H9 (cell line): ENCODE data around the gene RBM33. TPM values are rescaled to one million over a fixed set of nuclear protein-coding genes. Genes with fewer than 3 reads are reported as not detected.
A peak's percentile ranks its signal among the peaks of the same experiment; 100 is the strongest.

Experiments
- DNase-seq: peaks from one replicate; pipeline ENCODE4 v3.0.0-alpha.2; 2017
- H2AFZ ChIP-seq: one replicate; pipeline ENCODE4 v1.6.1; 2013; ENCODE audit warnings: mild to moderate bottlenecking, low read length, control low read depth, moderate library complexity
- H2AK5ac ChIP-seq: 2 replicates; pipeline ENCODE4 v1.6.1; 2013; ENCODE audit warnings: low read length, control low read depth, mixed read lengths; ENCODE audit not compliant: insufficient read length
- H2BK120ac ChIP-seq: one replicate; pipeline ENCODE4 v1.6.1; 2013; ENCODE audit warnings: low read depth, mild to moderate bottlenecking, low read length, control low read depth, inconsistent platforms; ENCODE audit not compliant: poor library complexity, severe bottlenecking
- H2BK12ac ChIP-seq: 2 replicates; pipeline ENCODE4 v1.6.1; 2013; ENCODE audit warnings: low read length, control low read depth, mixed read lengths, low read depth; ENCODE audit not compliant: insufficient read length
- H2BK15ac ChIP-seq: 2 replicates; pipeline ENCODE4 v1.6.1; 2013; ENCODE audit warnings: low read depth, low read length, control low read depth
- H2BK20ac ChIP-seq: one replicate; pipeline ENCODE4 v1.6.1; 2013; ENCODE audit warnings: low read depth, mild to moderate bottlenecking, low read length, control low read depth, inconsistent platforms; ENCODE audit not compliant: poor library complexity, severe bottlenecking
- H2BK5ac ChIP-seq: 2 replicates; pipeline ENCODE4 v1.6.1; 2013; ENCODE audit warnings: low read length, control low read depth, mixed read lengths; ENCODE audit not compliant: insufficient read length
- H3K14ac ChIP-seq: 2 replicates; pipeline ENCODE4 v1.6.1; 2013; ENCODE audit warnings: low read length, control low read depth; ENCODE audit not compliant: insufficient read depth
- H3K18ac ChIP-seq: 2 replicates; pipeline ENCODE4 v1.6.1; 2013; ENCODE audit warnings: low read depth, mild to moderate bottlenecking, mixed read lengths, low read length, control low read depth; ENCODE audit not compliant: insufficient read length
- H3K23ac ChIP-seq: 2 replicates; pipeline ENCODE4 v1.6.1; 2013; ENCODE audit warnings: low read length, control low read depth, mixed read lengths, low read depth; ENCODE audit not compliant: insufficient read length
- H3K23me2 ChIP-seq: 2 replicates; pipeline ENCODE4 v1.6.1; 2013; ENCODE audit warnings: low read depth, mild to moderate bottlenecking, mixed read lengths, low read length, control low read depth; ENCODE audit not compliant: insufficient read length, poor library complexity, severe bottlenecking
- H3K27ac ChIP-seq: 2 replicates; pipeline ENCODE4 v1.5.1; 2013; ENCODE audit warnings: low read length, control low read depth, mixed read lengths, low read depth; ENCODE audit not compliant: insufficient read length
- H3K27me3 ChIP-seq: 2 replicates; pipeline ENCODE4 v1.6.1; 2013; ENCODE audit warnings: low read length, control low read depth, inconsistent platforms; ENCODE audit not compliant: insufficient read depth
- H3K4ac ChIP-seq: 2 replicates; pipeline ENCODE4 v1.6.1; 2013; ENCODE audit warnings: low read depth, mild to moderate bottlenecking, control low read depth, inconsistent platforms, low read length, moderate library complexity
- H3K4me1 ChIP-seq: 2 replicates; pipeline ENCODE4 v1.6.1; 2013; ENCODE audit warnings: low read length, control low read depth, inconsistent platforms; ENCODE audit not compliant: insufficient read depth
- H3K4me2 ChIP-seq: 2 replicates; pipeline ENCODE4 v1.6.1; 2013; ENCODE audit warnings: low read length, control low read depth, mixed read lengths; ENCODE audit not compliant: insufficient read length, insufficient read depth
- H3K56ac ChIP-seq: 2 replicates; pipeline ENCODE4 v1.6.1; 2013; ENCODE audit warnings: low read depth, mild to moderate bottlenecking, mixed read lengths, low read length, control low read depth; ENCODE audit not compliant: insufficient read length
- H3K79me1 ChIP-seq: 2 replicates; pipeline ENCODE4 v1.6.1; 2013; ENCODE audit warnings: low read depth, mild to moderate bottlenecking, moderate library complexity, low read length, control low read depth, inconsistent platforms; ENCODE audit not compliant: insufficient read depth, poor library complexity, severe bottlenecking
- H3K79me2 ChIP-seq: 2 replicates; pipeline ENCODE4 v1.6.1; 2013; ENCODE audit warnings: low read length, control low read depth, inconsistent platforms; ENCODE audit not compliant: insufficient read depth
- H3K9ac ChIP-seq: 2 replicates; pipeline ENCODE4 v1.6.1; 2013; ENCODE audit warnings: low read length, control low read depth, mixed read lengths; ENCODE audit not compliant: insufficient read length; ENCODE audit errors: extremely low read depth
- H3K9me3 ChIP-seq: one replicate; pipeline ENCODE4 v1.6.1; 2013; ENCODE audit warnings: low read depth, low read length, inconsistent platforms; ENCODE audit not compliant: control insufficient read depth
- H3T11ph ChIP-seq: one replicate; pipeline ENCODE4 v1.6.1; 2013; ENCODE audit warnings: mild to moderate bottlenecking, low read length, control low read depth, inconsistent platforms
- H4K20me1 ChIP-seq: one replicate; pipeline ENCODE4 v1.6.1; 2013; ENCODE audit not compliant: control insufficient read depth, insufficient read length, insufficient read depth
- H4K5ac ChIP-seq: 2 replicates; pipeline ENCODE4 v1.6.1; 2013; ENCODE audit warnings: low read depth, mild to moderate bottlenecking, mixed read lengths, low read length, control low read depth; ENCODE audit not compliant: insufficient read length
- H4K8ac ChIP-seq: replicated peaks from 2 replicates; pipeline ENCODE4 v1.6.1; 2013; ENCODE audit warnings: low read length, control low read depth, mixed read lengths, low read depth; ENCODE audit not compliant: insufficient read length
- H4K91ac ChIP-seq: 2 replicates; pipeline ENCODE4 v1.6.1; 2013; ENCODE audit warnings: low read depth, mild to moderate bottlenecking, moderate library complexity, mixed read lengths, low read length, control low read depth; ENCODE audit not compliant: insufficient read length
- H3K27ac Mint-ChIP-seq, 3 experiments: 2 replicates in 2 of 3; 3 replicates in 1 of 3; pipeline ENCODE4 v1.8.0; 2020 to 2021; ENCODE audit warnings: mixed read lengths in 3 of 3, mild to moderate bottlenecking in 1 of 3, moderate library complexity in 1 of 3
- H3K27me3 Mint-ChIP-seq: 2 replicates; pipeline ENCODE4 v1.8.0; 2021; ENCODE audit warnings: low read depth, mild to moderate bottlenecking, moderate library complexity, mixed read lengths
- H3K36me3 Mint-ChIP-seq, 3 experiments: 2 replicates in 2 of 3; 3 replicates in 1 of 3; pipeline ENCODE4 v1.8.0; 2020 to 2021; ENCODE audit warnings: low read depth in 3 of 3, mixed read lengths in 3 of 3; ENCODE audit not compliant: insufficient read depth in 1 of 3
- H3K4me1 Mint-ChIP-seq, 2 experiments: 2 replicates each; pipeline ENCODE4 v1.8.0; 2020; ENCODE audit warnings: mixed read lengths in 2 of 2
- H3K4me3 Mint-ChIP-seq, 2 experiments: 2 replicates in 1 of 2; 3 replicates in 1 of 2; pipeline ENCODE4 v1.8.0; 2020 to 2021; ENCODE audit warnings: mild to moderate bottlenecking in 2 of 2, mixed read lengths in 2 of 2, moderate library complexity in 1 of 2
- H3K9me3 Mint-ChIP-seq, 2 experiments: 2 replicates in 1 of 2; 3 replicates in 1 of 2; pipeline ENCODE4 v1.8.0; 2020; ENCODE audit warnings: mild to moderate bottlenecking in 2 of 2, mixed read lengths in 2 of 2, moderate library complexity in 1 of 2
- WGBS: extraction: QIAGEN DNeasy Blood & Tissue Kit; methylation state at CpG from one replicate; pipeline ENCODE4 v1.1.7; 2013; ENCODE audit warnings: missing lambda C conversion rate, low lambda C conversion rate, mixed read lengths; ENCODE audit not compliant: insufficient read length; ENCODE audit errors: extremely low coverage; 5-methylcytosine and 5-hydroxymethylcytosine counted together
- total RNA-seq: library from RNA; stranded (reverse); gene quantifications from 2 replicates; pipeline ENCODE4 v1.2.1, GENCODE V29; 2021
- TF ChIP-seq, protein P1 (sequence below): fragments of 200-600 bp; sonication (generic); conservative IDR thresholded peaks from 3 replicates; pipeline ENCODE4 v1.8.0; 2021; ENCODE audit warnings: antibody characterized with exemption, mild to moderate bottlenecking

The RBM33 gene
- total RNA-seq, 1 experiment from 2014 or later = 71.3 TPM

DNA sequence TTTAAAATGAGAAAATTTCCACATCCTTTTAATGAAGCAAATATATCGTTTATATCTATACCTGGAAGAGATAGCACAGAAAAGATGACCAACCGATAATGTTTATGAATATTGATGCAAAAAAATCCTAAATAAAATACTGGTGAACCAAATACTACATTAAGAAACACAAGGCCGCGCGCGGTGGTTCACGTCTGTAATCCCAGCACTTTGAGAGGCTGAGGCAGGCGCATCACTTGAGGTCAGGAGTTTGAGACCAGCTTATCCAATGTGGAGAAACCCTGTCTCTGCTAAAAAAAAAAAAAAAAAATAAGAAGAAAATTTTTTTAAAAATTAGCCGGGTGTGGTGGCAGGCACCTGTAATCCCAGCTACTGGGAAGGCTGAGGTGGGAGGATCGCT lies 142.0 kb downstream of the RBM33 start:
- no peak overlapping the region for H3K27ac ChIP-seq
- H3K18ac ChIP-seq = no peak overlapping the region
- H3K9me3 Mint-ChIP-seq = peaks cover 0 to under 1% of the 10 kb centered on the region in 2 experiments; a peak in 3 of 5 replicates
- no peak overlapping the region for H3K23ac ChIP-seq
- no peak overlapping the region for H3K4ac ChIP-seq
- H3T11ph ChIP-seq = no peak overlapping the region
- no peak overlapping the region for H4K5ac ChIP-seq
- WGBS = no CpG with 5 or more reads among the region's 10 CpGs
- H3K9ac ChIP-seq = no peak overlapping the region
- no peaks in the 10 kb centered on the region for H3K4me1 ChIP-seq
- H3K56ac ChIP-seq = no peak overlapping the region
- no peak overlapping the region for H2AK5ac ChIP-seq
- H3K9me3 ChIP-seq = no peaks in the 10 kb centered on the region
- no peak overlapping the region for H4K8ac ChIP-seq
- TF ChIP-seq, protein P1, sequence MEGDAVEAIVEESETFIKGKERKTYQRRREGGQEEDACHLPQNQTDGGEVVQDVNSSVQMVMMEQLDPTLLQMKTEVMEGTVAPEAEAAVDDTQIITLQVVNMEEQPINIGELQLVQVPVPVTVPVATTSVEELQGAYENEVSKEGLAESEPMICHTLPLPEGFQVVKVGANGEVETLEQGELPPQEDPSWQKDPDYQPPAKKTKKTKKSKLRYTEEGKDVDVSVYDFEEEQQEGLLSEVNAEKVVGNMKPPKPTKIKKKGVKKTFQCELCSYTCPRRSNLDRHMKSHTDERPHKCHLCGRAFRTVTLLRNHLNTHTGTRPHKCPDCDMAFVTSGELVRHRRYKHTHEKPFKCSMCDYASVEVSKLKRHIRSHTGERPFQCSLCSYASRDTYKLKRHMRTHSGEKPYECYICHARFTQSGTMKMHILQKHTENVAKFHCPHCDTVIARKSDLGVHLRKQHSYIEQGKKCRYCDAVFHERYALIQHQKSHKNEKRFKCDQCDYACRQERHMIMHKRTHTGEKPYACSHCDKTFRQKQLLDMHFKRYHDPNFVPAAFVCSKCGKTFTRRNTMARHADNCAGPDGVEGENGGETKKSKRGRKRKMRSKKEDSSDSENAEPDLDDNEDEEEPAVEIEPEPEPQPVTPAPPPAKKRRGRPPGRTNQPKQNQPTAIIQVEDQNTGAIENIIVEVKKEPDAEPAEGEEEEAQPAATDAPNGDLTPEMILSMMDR = no peak
- no peaks in the 10 kb centered on the region for H4K20me1 ChIP-seq
- H2AFZ ChIP-seq = no peak overlapping the region
- peak overlapping the region; percentile 52 to 78; a peak in 4 of 5 replicates for H3K4me3 Mint-ChIP-seq
- H3K27me3 Mint-ChIP-seq = peaks cover 35% of the 10 kb centered on the region
- H2BK12ac ChIP-seq = no peak overlapping the region
- DNase-seq = no peak
- no peak overlapping the region for H2BK5ac ChIP-seq
- H3K79me2 ChIP-seq = no peaks in the 10 kb centered on the region
- H3K14ac ChIP-seq = no peak overlapping the region
- no peak overlapping the region for H4K91ac ChIP-seq
- H3K4me1 Mint-ChIP-seq = peaks cover 12 to 14% of the 10 kb centered on the region in 2 experiments
- no peak overlapping the region for H3K27ac Mint-ChIP-seq
- H3K23me2 ChIP-seq = peaks cover 5% of the 10 kb centered on the region
- H3K79me1 ChIP-seq = no peaks in the 10 kb centered on the region
- H2BK15ac ChIP-seq = no peak overlapping the region
- no peak overlapping the region for H2BK120ac ChIP-seq
- peaks cover 1 to 14% (median 2%) of the 10 kb centered on the region in 3 experiments; a peak in 6 of 7 replicates for H3K36me3 Mint-ChIP-seq
- no peak overlapping the region for H2BK20ac ChIP-seq
- H3K4me2 ChIP-seq = peak overlapping the region; percentile 69
- no peaks in the 10 kb centered on the region; the same call in 1 of the 2 replicates for H3K27me3 ChIP-seq
